ENCODE measurements around the gene WDR62.
A peak's percentile ranks its signal among the peaks of the same experiment; 100 is the strongest.
"Not testable (repeated sequence)": the region's sequence is repeated elsewhere in the genome, so short reads cannot be mapped to it uniquely, and the experiment has no call there.

WDR62 gene

GRCh38 chr19:36051236-36051635, 3.5 kb upstream of the WDR62 start:
- no peak for TF ChIP-seq ZNF274 (IDR thresholded peaks at IDR 0.05; ENCODE audit: low read depth, low read length)

GRCh38 chr19:36051637-36052036, 3.1 kb upstream of the WDR62 start:
- no peak overlapping the region for H3K4me3 ChIP-seq (ENCODE audit: low read length)

More at GRCh38 chr19:36051236-36051635, 3.5 kb upstream of the WDR62 start:
- no peak overlapping the region for H3K4me3 ChIP-seq (ENCODE audit: low read length)

GRCh38 chr19:36054119-36054732, 471 bp upstream of the WDR62 start, which contains the start of gene THAP8:
THAP8 (minus strand) TSS chr19:36054285; CDS start chr19:36054217, 68 bp downstream.
- no peak for TF ChIP-seq ZNF274 (IDR thresholded peaks at IDR 0.05; ENCODE audit: low read depth, low read length)
- peak within 1 kb of the TSS; percentile 92 for H3K4me3 ChIP-seq (ENCODE audit: low read length)

More at GRCh38 chr19:36051637-36052036, 3.1 kb upstream of the WDR62 start:
- TF ChIP-seq ZNF274 (IDR thresholded peaks at IDR 0.05; ENCODE audit: low read depth, low read length) = no peak

- TF ChIP-seq ZNF274 (IDR thresholded peaks at IDR 0.05; ENCODE audit: low read depth, low read length) = no peak
- H3K4me3 ChIP-seq (ENCODE audit: low read length) = no peak overlapping the region
Measured at GRCh38 chr19:36058481-36059179, 3.9 kb downstream of the WDR62 start.

GRCh38 chr19:36059180-36059910, 4.6 kb downstream of the WDR62 start:
- H3K4me3 ChIP-seq (ENCODE audit: low read length) = no peak overlapping the region
- TF ChIP-seq ZNF274 (IDR thresholded peaks at IDR 0.05; ENCODE audit: low read depth, low read length) = no peak

GRCh38 chr19:36060430-36060829, 5.7 kb downstream of the WDR62 start:
- no peak for TF ChIP-seq ZNF274 (IDR thresholded peaks at IDR 0.05; ENCODE audit: low read depth, low read length)
- H3K4me3 ChIP-seq (ENCODE audit: low read length) = no peak overlapping the region

GRCh38 chr19:36061367-36061766, 6.7 kb downstream of the WDR62 start:
- TF ChIP-seq ZNF274 (IDR thresholded peaks at IDR 0.05; ENCODE audit: low read depth, low read length) = no peak
- H3K4me3 ChIP-seq (ENCODE audit: low read length) = no peak overlapping the region

GRCh38 chr19:36064826-36065225, 10.1 kb downstream of the WDR62 start:
- TF ChIP-seq ZNF274 (IDR thresholded peaks at IDR 0.05; ENCODE audit: low read depth, low read length) = no peak
- H3K4me3 ChIP-seq (ENCODE audit: low read length) = no peak overlapping the region

- H3K4me3 ChIP-seq (ENCODE audit: low read length) = no peak overlapping the region
- TF ChIP-seq ZNF274 (IDR thresholded peaks at IDR 0.05; ENCODE audit: low read depth, low read length) = no peak
Measured at GRCh38 chr19:36067681-36068080, 13.0 kb downstream of the WDR62 start.

- not testable (repeated sequence) for H3K4me3 ChIP-seq (ENCODE audit: low read length)
Measured at GRCh38 chr19:36068810-36069499, 14.3 kb downstream of the WDR62 start.

GRCh38 chr19:36072081-36072480, 17.4 kb downstream of the WDR62 start:
- no peak for TF ChIP-seq ZNF274 (IDR thresholded peaks at IDR 0.05; ENCODE audit: low read depth, low read length)
- H3K4me3 ChIP-seq (ENCODE audit: low read length) = no peak overlapping the region

GRCh38 chr19:36073121-36073876, 18.6 kb downstream of the WDR62 start:
- TF ChIP-seq ZNF274 (IDR thresholded peaks at IDR 0.05; ENCODE audit: low read depth, low read length) = no peak
- no peak overlapping the region for H3K4me3 ChIP-seq (ENCODE audit: low read length)

- H3K4me3 ChIP-seq (ENCODE audit: low read length) = no peak overlapping the region
- TF ChIP-seq ZNF274 (IDR thresholded peaks at IDR 0.05; ENCODE audit: low read depth, low read length) = no peak
Measured at GRCh38 chr19:36079389-36079945, 24.8 kb downstream of the WDR62 start.

All from GM08714 (cell line).